KOPT-K1 (cell line): Measurements from ENCODE around the gene EPB41L1.

Experiments
- H3K27ac ChIP-seq: fragments of 200-600 bp; sonication (generic); 2 replicates; pipeline ENCODE4 v1.5.1; 2016; ENCODE audit warnings: antibody characterized with exemption, mild to moderate bottlenecking, low read depth, low read length; ENCODE audit not compliant: poor library complexity, severe bottlenecking
- H3K36me3 ChIP-seq: fragments of 200-600 bp; sonication (generic); 2 replicates; pipeline ENCODE4 v1.5.1; 2017; ENCODE audit warnings: antibody characterized with exemption, mild to moderate bottlenecking, low read length, moderate library complexity; ENCODE audit not compliant: insufficient read depth
- H3K9me3 ChIP-seq: fragments of 200-600 bp; sonication (generic); 2 replicates; pipeline ENCODE4 v1.5.1; 2017; ENCODE audit warnings: antibody characterized with exemption, low read length, mild to moderate bottlenecking; ENCODE audit not compliant: insufficient read depth, poor library complexity, severe bottlenecking

Gene EPB41L1

GRCh38 chr20:36235892-36236785 is 81.6 kb downstream of the EPB41L1 start, which contains the start of gene AAR2:
TSS of gene AAR2 (plus strand) at chr20:36236478. CDS start at chr20:36239869, 3,391 bp downstream.
- H3K27ac ChIP-seq = peak within 1 kb of the TSS; percentile 67

GRCh38 chr20:36236786-36237121 is 82.2 kb downstream of the EPB41L1 start:
- H3K9me3 ChIP-seq = no peaks in the 10 kb centered on the region
- peak overlapping the region; percentile 67 for H3K27ac ChIP-seq
- peaks cover 34% of the 10 kb centered on the region for H3K36me3 ChIP-seq

More at GRCh38 chr20:36235892-36236785, 81.6 kb downstream of the EPB41L1 start, which contains the start of gene AAR2:
- Histone ChIP-seq H3K9me3 (no peaks in the 10 kb centered on the region), H3K36me3 (peaks cover 28% of the 10 kb centered on the region)

- H3K36me3 ChIP-seq = peaks cover 41% of the 10 kb centered on the region
- peak overlapping the region; percentile 67 for H3K27ac ChIP-seq
- no peaks in the 10 kb centered on the region for H3K9me3 ChIP-seq
Measured at GRCh38 chr20:36237477-36237876, 82.9 kb downstream of the EPB41L1 start.

GRCh38 chr20:36238153-36238552 is 83.6 kb downstream of the EPB41L1 start:
- H3K27ac ChIP-seq = no peak overlapping the region
- H3K9me3 ChIP-seq = no peaks in the 10 kb centered on the region

GRCh38 chr20:36238760-36239159 is 84.2 kb downstream of the EPB41L1 start:
- Histone ChIP-seq H3K27ac (no peak overlapping the region), H3K9me3 (no peaks in the 10 kb centered on the region), H3K36me3 (peaks cover 54% of the 10 kb centered on the region)

More at GRCh38 chr20:36238153-36238552, 83.6 kb downstream of the EPB41L1 start:
- H3K36me3 ChIP-seq = peaks cover 48% of the 10 kb centered on the region

GRCh38 chr20:36240076-36240475 is 85.5 kb downstream of the EPB41L1 start:
- H3K36me3 ChIP-seq = peaks cover 67% of the 10 kb centered on the region

GRCh38 chr20:36241678-36242077 is 87.1 kb downstream of the EPB41L1 start:
- H3K9me3 ChIP-seq = no peaks in the 10 kb centered on the region
- H3K36me3 ChIP-seq = peaks cover 83% of the 10 kb centered on the region

More at GRCh38 chr20:36240076-36240475, 85.5 kb downstream of the EPB41L1 start:
- Histone ChIP-seq H3K9me3 (no peaks in the 10 kb centered on the region), H3K27ac (no peak overlapping the region)

GRCh38 chr20:36243726-36244125 is 89.2 kb downstream of the EPB41L1 start:
- Histone ChIP-seq H3K27ac (no peak overlapping the region), H3K36me3 (peaks cover 97% of the 10 kb centered on the region), H3K9me3 (no peaks in the 10 kb centered on the region)

More at GRCh38 chr20:36241678-36242077, 87.1 kb downstream of the EPB41L1 start:
- no peak overlapping the region for H3K27ac ChIP-seq

- H3K9me3 ChIP-seq = no peaks in the 10 kb centered on the region
- peaks cover 100% of the 10 kb centered on the region for H3K36me3 ChIP-seq
- H3K27ac ChIP-seq = no peak overlapping the region
Measured at GRCh38 chr20:36246401-36246800, 91.9 kb downstream of the EPB41L1 start.

GRCh38 chr20:36248836-36249235 is 94.3 kb downstream of the EPB41L1 start:
- H3K36me3 ChIP-seq = peaks cover 100% of the 10 kb centered on the region
- no peaks in the 10 kb centered on the region for H3K9me3 ChIP-seq
- no peak overlapping the region for H3K27ac ChIP-seq

GRCh38 chr20:36249450-36249849 is 94.9 kb downstream of the EPB41L1 start:
- H3K27ac ChIP-seq = no peak overlapping the region
- peaks cover 100% of the 10 kb centered on the region for H3K36me3 ChIP-seq
- no peaks in the 10 kb centered on the region for H3K9me3 ChIP-seq

GRCh38 chr20:36251426-36251825 is 96.9 kb downstream of the EPB41L1 start:
- no peaks in the 10 kb centered on the region for H3K9me3 ChIP-seq
- H3K27ac ChIP-seq = no peak overlapping the region
- H3K36me3 ChIP-seq = peaks cover 100% of the 10 kb centered on the region

- H3K36me3 ChIP-seq = peaks cover 99% of the 10 kb centered on the region
- H3K27ac ChIP-seq = no peak overlapping the region
- no peaks in the 10 kb centered on the region for H3K9me3 ChIP-seq
Measured at GRCh38 chr20:36252511-36252910, 98.0 kb downstream of the EPB41L1 start.

- peaks cover 99% of the 10 kb centered on the region for H3K36me3 ChIP-seq
- no peak overlapping the region for H3K27ac ChIP-seq
- no peaks in the 10 kb centered on the region for H3K9me3 ChIP-seq
Measured at GRCh38 chr20:36253036-36253435, 98.5 kb downstream of the EPB41L1 start.

- no peaks in the 10 kb centered on the region for H3K9me3 ChIP-seq
- peaks cover 93% of the 10 kb centered on the region for H3K36me3 ChIP-seq
- no peak overlapping the region for H3K27ac ChIP-seq
Measured at GRCh38 chr20:36254076-36254475, 99.5 kb downstream of the EPB41L1 start.

GRCh38 chr20:36255445-36255844 is 100.9 kb downstream of the EPB41L1 start:
- no peaks in the 10 kb centered on the region for H3K9me3 ChIP-seq
- H3K36me3 ChIP-seq = peaks cover 79% of the 10 kb centered on the region
- H3K27ac ChIP-seq = no peak overlapping the region
